ENCODE measurements around the gene RAB43.

RAB43 gene

DNA sequence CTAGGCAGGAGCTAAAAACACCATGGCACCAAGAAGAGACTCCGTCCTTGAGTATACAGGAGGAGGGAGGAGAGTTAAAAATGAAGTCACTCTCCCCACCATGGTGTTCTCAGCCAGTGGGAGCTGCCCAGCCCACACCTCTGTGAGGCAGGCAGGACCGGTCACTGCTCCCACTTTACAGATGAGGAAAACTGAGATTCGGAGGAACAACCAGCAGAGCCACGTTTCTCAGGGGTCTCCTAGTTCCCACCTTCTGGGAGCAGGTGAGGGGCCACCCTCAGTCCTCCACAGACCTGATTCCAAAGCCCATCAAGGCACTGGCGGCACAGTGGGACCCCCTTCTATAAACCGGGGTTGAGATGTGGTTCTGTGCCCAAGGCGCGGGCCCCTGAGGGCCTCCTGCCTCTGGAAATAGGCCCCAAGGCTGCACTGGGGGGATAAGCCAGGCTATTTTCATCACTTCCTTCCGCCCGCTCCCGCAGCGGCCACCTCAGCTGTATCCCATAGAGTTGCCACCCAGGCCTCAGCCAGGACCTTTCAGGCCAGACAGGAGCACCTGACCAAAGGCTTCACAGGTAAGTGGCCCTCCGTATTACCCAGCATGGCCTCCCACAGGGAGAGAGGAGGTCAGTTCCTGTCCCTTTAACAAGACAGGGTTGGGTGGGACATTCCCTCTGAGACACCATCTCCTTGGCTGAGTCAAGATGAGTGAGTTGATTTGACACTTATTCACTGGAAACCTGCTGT, 61.2 kb downstream of the RAB43 start, which contains the start of gene GP9:
Gene GP9 (plus strand): TSS at position 504 of the 747 bp plus-strand sequence. CDS start 961 bp downstream, outside the sequence.
- DNase-seq, result no peak

DNA sequence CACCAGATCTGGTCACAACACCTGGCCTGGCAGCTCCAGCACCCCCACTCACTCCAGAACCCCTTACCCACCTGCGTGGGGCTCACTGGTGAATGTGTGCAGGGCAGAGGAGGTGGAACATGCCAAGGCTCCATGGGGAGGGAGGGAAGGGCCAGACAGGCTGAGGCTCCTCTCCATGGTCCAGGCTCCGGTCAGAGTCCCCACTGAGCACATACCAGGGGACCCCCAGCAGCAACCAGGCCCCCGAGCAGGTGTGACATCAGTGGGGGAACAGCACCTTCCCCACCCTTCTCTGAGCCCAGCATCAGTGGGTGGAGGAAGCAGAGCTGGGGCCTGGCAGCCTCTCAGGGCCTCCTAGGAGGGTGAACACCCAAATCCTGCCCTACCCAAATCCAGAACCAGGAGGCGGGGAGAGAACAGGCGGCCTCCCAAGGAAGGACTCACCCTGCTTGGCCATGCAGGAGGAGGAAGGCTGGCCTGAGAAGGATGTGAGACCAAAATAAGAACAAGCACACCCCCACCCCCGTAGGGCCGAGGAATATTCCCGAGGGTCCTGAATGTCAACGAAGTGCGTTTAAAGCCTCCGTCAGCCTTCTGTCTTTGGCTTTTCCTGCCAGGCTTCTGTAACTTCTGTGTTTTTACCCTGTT, 62.2 kb downstream of the RAB43 start:
- no peak for DNase-seq

DNA sequence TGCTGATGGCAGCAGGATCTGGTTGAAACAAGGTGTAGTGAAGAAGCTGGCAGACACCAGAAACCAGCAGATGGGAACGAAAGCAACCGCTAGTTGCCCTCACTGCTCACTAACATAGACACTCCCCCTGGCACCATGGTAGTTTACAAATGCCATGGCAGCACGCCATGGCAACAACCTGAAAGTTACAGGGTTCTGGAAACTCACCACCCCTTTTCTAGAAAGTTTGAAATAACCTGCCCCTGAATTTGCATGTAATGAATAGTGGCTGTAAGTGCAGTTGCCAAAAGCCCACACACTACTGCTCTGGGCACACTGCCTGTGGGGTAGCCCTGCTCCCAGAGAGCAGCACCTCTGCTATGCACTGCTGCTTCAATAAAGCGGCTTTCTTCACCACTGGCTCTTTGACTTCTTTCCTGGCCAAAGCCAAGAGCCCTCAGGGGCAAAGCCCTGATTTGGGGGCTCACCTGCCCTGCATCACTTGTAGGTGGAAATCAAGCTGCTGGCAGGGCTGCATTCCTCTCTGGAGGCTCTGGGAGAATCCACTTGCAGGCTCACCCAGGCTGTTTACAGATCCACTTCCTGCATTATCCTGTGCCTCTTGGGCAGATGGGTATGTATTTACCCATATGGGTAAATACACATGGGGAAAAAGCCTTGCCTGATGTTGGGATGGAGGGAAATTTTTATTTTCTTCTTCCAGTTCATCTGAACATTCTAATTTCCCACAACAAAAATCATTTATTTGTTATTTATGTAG, 63.0 kb downstream of the RAB43 start:
- peak; percentile 17 for DNase-seq

DNA sequence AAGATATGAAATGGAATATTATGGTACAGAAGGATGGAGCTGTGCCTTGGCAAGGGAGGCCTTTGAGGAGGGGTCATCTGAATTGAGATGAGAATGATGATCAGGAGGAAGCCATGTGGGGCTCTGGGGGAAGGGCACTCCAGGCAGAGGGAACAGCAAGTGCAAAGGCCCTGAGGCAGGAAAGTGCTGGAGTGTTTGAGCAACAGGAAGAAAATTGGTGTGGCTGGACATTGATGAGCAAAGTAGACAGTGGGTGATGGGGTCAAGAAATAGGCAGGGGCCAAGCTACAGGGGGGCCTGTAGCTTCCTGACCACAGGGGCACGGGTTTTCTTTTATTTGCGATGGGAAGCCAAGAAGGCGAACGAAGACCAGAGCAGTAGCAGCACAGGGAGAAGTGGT, 64.4 kb downstream of the RAB43 start:
- DNase-seq, result no peak

DNA sequence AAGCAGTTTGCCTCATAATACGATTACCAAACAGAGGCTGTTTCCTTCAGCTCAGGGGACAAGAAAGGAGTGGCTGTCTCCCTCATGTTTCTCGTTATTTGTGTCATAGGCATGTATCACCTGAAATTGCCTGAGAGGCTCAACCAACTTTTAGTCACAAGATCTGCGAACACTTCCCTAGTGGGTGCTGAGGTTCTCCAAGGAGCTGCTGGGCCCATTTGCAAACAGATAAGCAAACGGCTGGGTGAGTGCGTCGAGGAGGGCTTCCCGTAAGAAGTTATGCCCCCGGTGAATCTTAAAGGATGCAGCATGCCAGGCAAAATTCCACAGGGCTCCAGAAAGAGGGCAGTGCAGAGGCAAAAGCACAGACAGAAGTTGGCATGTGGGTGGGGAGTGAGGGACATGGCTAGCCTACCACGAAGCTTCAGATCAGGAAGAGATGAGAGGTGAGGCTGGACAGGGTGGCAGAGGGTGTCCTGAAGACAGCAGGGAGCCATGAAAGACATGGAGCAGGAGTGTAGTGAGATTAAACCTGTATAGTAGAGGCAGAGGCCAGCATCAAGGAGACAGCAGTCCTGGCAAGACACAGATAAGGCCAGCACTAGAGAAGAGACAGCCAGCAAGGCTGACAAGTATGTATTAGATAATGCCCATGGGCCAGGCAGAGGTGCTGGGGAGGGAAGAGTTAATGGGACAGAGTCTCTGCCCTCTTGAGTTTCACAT, 65.0 kb downstream of the RAB43 start:
- no peak for DNase-seq

DNA sequence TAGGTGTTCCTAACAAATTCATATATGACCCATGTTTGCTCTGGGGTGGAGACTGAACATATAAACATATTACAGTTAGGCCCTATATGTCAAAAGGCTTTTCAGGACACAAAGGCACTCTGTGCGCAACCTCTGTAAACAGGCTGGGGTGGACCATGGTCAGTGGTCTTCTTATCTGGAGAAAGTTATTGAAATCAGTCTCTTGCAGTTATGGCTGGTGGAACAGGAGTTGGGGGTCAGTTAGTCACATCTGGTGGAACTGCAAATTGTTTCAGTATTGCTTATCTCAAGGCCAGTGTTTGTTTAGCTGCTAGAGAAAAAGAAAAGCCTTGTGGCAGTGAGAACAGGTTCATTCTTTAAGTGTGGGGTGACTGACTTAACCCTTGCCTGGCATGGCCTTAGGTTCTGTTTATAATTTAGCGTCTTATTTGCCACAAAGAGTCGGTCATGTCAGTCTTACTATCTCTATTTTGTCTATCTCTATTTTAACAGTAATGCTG, 66.9 kb downstream of the RAB43 start:
- no peak for DNase-seq

DNA sequence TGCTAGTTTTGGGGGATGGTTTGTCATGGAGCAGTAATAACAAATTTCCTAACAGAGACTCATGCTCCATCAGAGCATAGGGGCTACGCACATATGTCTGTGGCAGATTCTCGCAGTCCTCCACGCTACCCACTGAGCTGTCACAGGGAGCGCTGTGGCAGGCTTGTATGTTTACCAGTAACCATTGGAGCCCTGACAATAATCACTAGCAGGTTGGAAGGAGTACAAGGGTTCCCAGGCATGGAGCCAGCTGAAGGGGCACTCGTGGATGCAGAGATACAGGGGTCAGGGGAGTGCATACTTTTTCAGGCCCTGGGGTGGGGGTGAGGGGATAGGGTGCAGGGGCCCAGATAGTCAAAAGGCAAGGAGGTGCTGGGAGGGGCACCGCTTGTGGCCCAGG, 68.9 kb downstream of the RAB43 start:
- no peak for DNase-seq

DNA sequence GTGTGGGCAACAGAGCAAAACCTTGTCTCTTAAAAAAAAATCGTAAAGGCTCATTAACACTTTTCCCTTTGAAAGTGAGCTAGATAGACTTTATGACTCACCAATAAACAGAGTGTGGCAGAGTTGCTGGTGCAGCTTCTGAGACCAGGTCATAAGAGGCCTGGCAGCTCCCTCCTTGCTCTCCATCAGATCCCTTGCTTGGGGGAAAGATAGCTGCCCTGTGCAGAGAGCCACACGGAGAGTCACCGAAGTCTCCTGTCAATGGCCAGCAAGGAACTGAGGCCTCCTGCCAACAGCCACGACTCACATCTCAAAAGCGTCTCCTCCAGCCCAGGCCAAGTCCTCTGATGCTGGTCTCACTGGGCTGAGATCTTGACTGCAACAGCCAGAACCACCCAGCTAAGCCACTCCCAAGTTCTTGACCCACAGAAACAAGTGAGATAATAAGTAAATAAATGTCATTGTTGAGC, 69.7 kb downstream of the RAB43 start:
- no peak for DNase-seq

DNA sequence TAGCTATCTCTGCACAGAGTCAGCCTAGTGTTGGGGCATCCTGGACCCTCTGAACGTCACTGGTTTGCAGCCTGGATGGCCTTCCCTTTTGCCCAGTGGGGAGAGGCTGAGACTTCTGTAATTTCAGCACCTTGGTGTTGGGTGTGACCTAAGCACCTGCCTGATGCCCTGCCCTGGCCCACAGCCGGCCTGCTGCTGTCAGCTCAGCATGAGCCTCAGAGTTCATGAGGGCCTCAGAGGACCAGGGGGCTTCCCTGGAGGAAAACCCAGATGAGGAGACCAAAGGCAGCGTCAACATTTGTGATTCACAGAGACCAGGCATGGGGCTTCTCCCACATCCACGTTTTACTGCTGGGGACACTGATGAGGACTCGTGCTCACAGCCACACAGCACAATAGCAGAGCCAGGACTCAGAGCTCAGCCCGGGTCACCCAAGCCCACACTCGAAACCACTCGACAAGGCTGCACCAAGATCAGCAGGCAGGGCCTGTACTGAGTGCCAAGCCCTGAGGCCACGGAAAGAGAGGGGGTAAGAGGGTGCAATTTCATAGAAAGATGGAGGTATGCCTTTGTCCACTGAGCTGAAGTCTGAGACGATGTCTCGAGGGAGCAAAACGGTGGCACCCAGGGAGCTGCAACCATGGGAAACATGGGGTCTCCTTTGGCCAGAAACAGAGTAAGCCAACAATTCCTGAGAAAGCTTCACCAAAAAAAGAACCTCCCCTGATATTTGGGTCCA, 70.9 kb downstream of the RAB43 start:
- DNase-seq, result no peak

DNA sequence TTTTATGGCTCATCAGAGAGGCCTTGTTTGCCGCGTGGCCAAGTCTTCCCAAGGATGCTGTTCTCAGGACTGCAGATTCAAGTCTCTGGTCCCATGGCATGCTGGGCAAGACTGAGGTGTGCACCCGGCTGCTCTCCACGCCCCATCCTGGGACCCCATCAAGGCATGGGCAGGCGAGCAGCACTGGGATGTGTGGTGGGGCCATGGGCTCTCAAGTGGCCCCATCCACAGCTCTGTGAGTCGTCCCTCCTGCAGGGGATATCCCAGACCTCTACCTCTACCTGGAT, 74.1 kb downstream of the RAB43 start:
- no peak for DNase-seq

DNA sequence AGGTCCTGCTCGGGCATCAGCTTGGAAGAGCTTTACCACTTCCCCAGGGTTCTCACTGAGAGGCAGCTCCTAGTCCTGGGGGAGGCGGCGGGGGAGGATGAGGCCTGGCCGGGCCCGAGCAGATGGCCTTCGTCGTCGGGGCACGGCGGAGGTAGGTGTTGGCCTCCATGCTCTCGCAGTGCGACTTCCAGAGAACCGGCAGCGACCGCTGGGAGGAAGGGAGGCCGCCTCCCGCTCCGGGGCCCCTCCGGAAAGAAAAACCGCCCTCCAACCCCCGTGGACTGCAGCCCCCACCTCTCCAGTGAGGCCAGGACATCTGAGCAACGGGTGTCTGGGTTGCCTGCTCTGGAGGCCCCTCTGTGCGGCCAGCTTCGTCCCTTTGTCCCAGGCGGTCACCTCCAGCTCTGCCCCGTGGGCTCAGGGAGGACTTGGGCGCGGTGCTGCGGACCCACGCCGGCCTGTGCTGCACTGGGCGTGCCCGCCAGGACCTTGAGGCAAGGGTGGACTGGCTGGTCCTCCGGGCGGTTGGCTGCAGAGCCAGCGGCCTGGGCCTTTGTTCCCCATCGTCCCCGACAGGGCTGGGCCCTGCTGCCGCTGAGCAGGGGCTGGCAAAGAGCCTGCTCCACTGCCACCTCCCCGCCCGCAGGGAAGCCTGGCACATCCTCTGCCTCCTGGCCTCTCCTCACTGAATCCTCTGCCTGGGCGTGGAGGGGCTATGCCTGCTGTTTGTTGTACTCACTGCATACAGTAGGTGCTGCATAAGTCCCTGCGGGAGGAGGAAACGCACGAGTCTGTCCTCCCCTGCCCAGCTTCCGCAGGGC, 74.7 kb downstream of the RAB43 start:
- DNase-seq, result no peak

DNA sequence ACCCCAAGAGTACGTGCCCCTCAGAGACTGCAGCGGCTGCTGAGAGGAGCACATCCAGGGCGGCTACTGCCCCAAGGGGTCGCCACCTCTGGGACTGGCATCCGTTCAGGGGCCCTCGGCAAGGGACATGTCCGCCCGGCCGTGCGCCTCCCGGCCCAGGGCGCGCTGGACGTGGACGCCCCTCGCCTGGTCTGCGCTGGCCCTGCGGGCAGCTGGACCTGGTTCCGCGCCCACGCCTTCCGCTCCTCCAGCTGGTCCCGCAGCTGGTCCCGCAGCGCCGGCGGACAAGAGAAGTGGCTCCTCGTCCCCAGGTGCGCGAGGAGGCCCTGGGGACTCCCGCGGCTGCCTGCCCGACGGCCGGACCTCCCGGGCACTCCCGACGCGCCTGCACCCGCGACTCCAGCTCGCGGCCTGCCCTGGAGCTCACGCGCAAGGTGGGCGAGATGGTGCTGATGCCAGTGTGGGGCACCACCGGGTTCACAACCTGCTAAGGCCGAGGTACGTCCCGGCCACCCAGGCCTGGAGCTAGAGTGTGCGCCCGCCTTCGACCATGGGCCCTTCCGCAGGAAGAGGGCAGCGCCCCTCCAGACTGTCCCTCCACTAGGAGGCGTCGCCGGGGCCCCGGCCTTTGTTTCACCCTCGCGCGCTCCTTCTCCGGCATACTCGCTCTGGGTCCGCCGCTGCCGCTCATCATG, 75.4 kb downstream of the RAB43 start:
- no peak for DNase-seq

DNA sequence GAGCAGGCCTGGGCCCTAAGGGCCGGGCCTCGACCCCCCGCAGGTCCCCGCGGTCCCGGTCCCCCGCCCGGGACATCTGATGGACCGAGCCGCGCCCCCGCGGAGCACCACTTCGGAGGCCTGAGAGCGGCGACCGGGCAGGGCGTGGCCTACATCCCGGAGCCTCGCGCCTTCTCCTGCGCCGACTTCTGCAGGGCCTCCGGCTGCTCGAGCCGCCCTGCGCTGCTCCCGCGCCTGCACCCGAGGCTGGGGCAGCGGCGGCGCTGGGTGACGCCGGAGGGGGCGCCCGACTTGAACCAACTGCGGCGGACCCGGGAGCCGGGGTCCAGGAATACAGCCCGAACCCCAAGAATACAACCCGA, 75.9 kb downstream of the RAB43 start:
- peak; percentile 61 for DNase-seq

DNA sequence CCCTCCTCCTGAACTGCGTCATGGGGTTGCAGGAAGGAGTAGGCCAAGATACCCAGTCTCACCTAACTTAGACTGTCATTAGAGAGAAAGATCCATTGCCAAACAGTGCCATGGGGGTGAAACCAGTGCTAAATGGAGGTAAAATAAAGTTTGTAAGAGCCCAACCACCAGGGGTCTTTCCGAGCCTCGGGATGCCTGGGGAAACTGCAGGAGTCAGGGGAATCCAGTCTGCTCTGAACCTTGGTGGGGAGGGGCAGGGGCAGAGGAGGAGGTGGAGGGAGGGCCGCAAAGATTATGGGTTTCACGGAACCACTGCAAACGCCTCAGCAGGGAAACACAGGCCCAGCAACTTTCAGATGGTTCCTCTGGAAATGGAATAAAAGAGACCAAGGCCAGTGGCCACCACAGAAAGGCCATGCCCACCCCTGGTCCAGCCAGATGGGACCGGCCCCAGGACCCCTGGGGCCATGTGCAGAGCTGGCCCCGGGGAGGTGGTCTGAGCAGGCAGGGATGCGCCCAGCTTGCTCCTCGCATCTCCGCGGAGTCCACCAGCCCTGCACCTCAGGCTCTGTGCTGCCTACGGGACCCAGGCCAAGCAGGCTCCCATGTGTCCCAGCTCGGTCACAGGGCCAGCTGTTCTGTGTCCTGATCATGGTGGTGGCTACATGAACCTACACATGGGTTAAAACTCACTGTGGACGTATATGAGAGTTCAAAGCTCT, 80.9 kb downstream of the RAB43 start:
- no peak for DNase-seq

DNA sequence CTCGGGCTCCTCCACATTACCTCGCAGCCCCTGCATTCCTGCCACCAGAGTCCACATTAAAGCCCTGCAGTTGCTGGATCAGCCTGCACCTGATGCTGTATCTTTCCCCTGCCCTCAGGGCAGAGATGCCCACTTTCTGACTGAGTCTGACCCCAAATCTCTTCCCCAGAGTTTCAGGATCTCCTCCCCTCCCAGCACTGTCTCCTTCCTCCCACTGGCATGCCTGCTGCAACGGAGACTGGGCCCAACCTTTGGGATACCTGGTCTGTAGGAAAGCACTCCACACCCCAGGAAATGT, 81.6 kb downstream of the RAB43 start:
- no peak for DNase-seq

DNA sequence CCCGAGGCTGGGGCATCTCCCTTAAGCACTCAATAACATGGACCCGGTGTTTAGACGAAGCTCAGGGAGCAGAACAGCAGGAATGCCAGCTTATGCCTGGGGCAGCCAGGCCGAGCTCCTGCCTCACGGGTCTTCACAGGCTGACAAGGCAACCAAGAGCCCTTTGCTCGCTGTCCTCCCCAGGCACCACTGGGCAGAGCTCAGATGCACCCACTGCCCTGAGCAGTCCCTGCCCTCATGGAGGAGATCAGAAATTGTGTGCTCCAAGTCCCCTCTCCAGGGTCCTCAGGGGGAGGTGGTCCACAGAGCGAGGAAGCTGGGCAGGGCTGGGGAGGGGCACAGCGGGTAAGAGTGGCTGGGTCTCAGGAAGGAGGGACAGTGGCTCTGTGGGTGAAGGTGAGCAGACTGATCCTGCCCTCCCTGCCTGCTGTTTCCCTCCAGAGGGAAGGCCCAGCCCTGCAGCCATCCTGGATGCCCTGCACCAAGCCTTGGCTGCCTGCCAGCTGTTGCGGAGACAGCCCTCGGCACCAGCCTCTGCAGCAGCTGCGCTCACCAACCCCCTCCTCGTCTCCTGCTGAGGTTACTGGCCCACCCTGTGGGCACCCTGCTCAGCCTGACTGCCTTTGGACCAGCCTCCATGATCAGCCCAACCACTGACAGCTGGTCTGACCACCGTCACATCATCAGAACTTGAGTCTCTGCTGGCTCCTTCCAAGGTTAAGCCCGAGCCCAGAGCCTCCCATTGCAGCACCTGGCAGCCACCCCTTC, 82.1 kb downstream of the RAB43 start:
- no peak for DNase-seq

DNA sequence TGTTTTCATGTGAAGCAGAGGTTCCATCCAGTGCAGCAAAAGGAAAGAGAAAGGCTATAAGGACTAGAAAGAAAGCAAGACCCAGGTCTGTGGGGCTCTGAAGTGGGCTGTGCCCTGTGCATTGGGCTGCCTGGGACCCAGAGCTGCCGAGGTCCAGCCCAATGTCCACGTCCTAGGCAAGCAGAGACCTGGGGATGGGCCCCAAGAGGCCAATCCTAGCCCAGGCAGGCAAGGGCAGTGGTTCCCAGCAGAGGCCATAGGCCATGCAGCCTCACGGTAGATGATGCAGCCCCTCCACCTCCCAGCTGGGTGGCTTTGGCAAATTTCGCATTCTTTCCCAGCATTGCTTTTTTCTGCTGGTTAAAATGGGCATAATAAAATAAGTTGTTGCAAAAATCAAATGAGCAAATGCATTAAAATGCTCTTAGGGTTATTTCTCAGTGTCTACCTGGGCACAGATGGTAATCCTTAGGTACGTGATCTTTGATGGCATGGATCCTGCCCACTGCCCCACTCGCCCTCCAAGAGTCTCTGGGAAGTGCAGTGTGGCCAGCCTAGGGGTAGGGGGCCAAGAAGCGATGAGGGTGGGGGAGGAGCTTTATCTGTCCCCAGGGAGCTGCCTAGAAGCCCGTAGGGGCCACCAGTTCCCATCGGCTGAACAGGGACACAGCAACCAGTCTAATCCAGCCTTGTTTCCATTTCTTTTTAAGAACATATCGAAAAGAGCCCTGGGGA, 83.3 kb downstream of the RAB43 start:
- no peak for DNase-seq

All from activated CD4-positive, alpha-beta T cell treated with anti-CD3 and anti-CD28 coated beads for 48 hours (primary cell).